ENCODE results near the gene GNMT. TPM values are rescaled to one million over a fixed set of nuclear protein-coding genes. Genes with fewer than 3 reads are reported as not detected.
"Not testable (repeated sequence)": the region's sequence is repeated elsewhere in the genome, so short reads cannot be mapped to it uniquely, and the experiment has no call there.

Gene GNMT
- polyA plus RNA-seq, 1 donor = 0.49 TPM

GRCh38 chr6:42978839-42979522 is 18.4 kb downstream of the GNMT start, which contains the start of gene PEX6:
PEX6 (minus strand) TSS chr6:42979181; CDS start chr6:42979150, 31 bp downstream.
- peak; percentile 87 for DNase-seq

GRCh38 chr6:42979523-42980177 is 19.1 kb downstream of the GNMT start:
- DNase-seq = no peak

- DNase-seq = no peak
Observed at GRCh38 chr6:42981836-42982235, 21.3 kb downstream of the GNMT start.

DNA sequence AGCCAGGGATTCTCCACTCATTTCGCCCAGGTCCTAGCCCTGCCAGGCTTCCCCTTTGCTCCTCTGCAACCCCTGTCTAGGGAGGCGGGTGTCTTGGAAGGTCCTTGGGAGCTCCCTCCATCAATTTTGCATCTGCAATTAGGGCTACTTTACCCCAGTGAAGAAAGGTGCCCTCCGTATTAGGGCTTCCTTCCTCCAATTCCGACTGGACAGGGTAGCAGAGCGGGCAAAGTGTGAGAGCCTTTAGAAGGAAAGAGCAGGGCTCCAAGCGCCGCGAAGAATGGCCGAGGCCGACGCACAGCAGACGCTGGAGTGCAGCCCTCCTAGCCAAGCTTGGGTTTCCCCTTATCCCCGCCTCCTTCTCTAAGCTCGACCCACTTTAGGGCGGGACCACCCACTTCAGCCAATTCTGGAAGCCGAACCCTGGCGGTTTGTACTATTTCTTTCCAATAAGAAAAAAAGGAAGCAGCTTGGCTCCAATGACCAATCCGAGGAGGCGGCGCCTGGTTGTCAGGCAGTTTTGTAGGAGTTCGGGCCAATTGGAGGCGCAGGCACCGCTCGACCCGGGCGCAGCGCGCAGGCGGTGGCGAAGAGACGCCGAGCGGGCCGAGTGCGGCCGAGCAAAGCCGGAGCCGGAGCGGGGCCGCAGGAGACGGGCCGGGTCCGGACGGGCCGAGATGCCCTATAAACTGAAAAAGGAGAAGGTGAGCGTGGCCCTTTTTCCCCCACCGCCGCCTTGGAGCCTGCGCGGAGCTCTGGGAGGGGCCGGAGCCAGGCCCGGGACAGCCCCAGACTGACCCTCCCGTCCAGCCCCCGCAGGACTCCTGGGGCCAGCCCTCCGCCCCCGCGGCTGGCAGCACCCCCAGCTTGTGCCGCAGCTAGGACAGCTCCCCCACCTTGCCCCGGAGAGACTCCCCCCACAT is 23.7 kb downstream of the GNMT start, which contains the start of gene PPP2R5D:
PPP2R5D (plus strand) TSS at position 570 of the 923 bp plus-strand sequence; CDS start at position 678, 108 bp downstream.
- peak; percentile 97 for DNase-seq

- peak; percentile 24 for DNase-seq
Observed at GRCh38 chr6:42984924-42985475, 24.4 kb downstream of the GNMT start.

DNA sequence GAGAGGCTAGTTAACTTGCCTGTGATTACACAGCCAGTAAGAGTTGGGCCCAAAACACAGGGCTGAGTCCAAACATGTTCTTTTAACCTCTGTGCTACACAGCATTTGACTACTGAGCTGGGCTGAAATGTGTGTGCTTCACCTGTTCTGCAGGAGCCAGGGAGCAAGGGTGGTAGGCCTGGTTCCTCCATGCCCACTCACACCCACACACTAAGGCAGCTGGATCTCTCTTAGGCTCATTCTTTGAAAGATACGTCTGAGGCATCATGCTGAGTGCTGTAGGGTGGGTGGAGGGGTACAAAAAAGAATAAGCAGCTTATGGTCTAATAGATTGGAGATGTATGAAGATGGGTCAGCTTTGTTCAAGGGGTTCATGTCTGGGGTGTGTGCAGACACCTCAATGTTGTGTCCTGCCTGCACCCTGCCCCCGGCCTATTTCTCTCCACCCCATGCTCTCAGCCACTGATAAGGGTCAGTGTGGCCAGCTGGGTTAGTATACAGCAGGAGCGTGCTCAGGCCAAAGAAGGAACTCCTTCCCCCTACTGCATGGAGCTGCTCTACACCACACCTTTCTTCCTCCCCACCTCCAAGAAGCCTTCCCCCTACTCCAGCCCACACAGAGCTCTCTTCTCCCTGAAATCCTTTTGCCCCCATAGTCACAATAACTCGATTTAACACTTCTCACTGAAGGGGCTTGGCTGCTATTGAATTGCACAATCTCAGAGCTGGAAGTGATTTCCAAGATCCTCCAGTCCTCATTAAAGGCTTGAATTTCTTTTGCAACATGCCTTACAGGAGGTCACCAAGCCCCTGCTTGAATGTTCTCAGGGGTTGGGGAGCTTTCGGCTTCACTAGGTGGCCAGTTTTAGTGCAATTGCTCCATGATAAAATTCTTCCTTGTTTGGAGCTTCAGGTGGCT is 27.2 kb downstream of the GNMT start:
- no peak for DNase-seq

GRCh38 chr6:42988486-42989020 is 28.0 kb downstream of the GNMT start:
- no peak for DNase-seq

DNA sequence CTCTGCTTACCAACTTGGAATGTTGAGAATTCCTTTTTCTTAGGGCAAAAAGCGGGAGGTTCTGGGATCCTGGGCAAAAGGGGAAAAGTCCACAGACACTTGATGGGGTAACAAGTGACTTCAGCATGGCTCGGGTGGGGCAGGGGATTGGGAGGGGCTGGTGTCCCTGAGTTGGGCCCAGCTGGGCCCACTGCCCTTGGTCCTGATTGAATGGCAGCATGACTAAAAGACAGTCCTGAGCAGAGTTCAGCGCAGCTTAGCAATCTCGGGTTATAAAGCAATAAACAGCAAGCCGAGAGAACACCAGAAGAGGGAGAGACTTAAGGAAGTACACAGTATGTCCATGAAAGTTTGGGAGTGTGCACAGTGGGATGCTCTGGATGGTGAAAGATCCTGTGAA is 29.4 kb downstream of the GNMT start:
- no peak for DNase-seq

DNA sequence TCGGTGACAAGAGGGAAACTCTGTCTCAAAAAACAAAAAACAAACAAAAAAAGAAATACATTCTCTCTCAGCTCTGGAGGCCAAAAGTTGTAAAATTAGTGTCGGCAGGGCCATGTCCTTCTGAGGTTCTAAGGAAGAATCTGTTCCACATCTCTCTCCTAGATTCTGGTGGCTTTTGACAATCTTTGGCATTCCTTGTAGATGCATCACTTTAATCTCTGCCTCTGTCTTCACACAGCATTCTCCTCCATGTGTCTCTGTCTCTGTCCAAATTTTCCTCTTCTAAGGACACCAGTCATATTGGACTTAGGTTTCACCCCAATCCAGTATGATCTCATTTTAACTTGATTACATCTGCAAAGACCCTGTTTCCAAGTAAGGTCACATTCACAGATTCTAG is 32.9 kb downstream of the GNMT start:
- no peak for DNase-seq

DNA sequence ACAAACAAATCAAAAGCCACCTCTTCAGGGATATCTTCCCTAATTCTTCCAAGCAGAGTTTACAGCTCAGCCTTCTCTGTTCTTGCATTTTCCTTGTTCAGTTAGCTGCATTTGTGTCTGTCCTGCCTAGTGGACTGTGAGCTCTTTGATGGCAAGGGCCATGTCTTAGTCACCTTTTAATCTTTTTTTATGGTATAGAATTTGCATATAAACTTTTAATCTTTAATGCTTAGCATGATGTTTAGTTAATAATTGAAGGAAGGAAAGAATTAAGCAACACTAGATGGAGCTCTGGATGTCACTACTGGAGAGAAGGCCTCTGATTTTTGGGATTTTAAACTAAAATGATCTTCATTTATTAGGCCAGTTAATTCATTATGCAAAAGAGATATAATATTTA is 36.0 kb downstream of the GNMT start:
- no peak for DNase-seq

- not testable (repeated sequence) for DNase-seq
Observed at GRCh38 chr6:42998205-42998604, 37.7 kb downstream of the GNMT start.

GRCh38 chr6:43001843-43002242 is 41.3 kb downstream of the GNMT start:
- no peak for DNase-seq

GRCh38 chr6:43005844-43006243 is 45.3 kb downstream of the GNMT start:
- DNase-seq = no peak

GRCh38 chr6:43006251-43006650 is 45.7 kb downstream of the GNMT start:
- no peak for DNase-seq

DNA sequence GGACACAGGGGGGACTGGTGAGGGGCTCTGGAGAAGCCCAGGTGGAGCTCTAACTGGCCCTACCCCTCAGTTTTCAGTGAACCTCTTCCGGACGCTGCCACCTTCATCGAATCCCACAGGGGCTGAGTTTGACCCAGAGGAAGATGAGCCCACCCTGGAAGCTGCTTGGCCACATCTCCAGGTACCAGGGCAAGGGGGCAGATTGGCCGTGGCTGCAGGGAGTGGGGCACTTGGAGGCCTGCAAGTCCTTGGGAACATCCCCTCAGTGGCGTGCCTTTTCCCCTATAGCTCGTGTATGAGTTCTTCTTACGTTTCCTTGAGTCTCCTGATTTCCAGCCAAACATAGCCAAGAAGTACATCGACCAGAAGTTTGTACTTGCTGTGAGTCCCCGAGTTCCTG is 46.6 kb downstream of the GNMT start:
- no peak for DNase-seq

GRCh38 chr6:43009124-43009523 is 48.6 kb downstream of the GNMT start:
- DNase-seq = no peak

DNA sequence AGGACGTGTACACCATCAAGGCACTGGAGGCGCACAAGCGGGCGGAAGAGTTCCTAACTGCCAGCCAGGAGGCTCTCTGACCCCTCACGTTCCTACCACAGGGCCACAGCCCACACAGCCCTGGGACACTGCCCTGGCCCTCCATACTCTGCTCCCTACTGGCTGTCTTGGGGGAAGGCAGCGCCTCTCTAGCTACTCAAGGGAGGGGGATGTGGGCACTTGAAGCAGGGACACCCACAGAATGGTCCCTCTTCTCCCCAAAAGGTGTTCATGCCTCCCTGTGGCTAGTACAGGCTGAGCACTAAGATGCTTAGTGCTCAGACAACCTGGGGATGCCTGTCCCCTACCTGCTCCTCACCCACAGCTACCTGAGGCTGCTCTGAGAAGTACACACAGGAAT is 50.7 kb downstream of the GNMT start:
- DNase-seq = no peak

DNA sequence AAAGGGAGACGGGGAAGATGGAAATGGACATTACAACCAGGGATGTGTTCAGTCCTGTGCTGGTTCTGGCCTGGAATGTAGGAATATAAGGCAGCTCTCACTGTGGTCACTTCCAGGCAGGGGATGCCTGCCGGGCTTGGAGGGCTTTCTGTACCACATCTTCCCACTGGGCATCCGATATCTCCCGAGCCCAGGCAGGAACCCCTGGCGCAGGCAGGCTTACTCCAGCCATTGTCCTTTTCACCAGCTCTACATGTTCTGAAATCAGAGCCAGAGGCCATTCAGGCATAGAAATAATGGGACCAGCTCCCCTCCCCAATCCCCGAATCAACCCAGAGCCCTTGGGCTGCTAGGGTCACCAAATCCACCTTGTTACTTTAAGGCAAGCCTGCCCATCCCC is 51.8 kb downstream of the GNMT start:
- DNase-seq = no peak

DNA sequence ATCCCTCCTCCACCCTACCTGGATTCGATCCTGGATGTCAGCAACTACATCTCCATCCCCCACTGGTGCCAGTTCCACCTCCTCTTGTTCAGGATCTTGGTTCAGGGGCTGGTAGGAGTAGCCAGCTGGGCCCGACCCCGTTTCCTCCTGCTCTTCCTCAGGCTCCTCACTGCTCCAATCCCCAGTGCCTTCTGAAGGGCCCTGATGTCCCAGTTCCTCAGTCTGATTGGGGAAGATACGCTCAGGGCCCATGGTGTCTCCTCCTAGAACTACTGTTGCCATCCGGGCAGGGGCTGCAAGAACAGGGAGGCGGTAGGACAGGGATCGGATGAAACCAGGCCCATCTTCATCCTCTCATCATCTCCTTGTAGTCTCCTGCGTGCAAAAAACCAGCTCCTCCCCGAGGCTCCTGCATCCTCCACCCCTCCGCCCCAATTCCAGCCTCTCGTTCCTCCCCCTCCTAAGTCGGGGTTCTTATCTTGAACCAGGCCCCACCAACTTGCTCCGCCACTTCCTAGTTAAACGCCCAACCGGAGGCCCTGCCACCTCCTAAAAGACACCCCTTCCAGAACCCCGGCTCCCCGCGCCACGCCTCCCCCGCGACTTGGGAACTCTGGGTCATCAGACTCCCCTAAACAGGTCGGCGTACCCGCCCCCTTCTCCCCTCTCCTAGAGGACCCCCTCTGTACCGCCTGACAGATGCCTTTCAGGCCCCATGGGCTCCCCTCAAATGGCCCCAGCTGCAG is 52.7 kb downstream of the GNMT start:
- no peak for DNase-seq
